Ishikawa (cell line): ENCODE results near the gene LRRK2.

ENCODE experiments used
- CEBPB ChIP-seq: IDR thresholded peaks from 2 replicates; pipeline ENCODE4 v1.6.1; 2012
- CREB1 ChIP-seq: IDR thresholded peaks from 2 replicates; pipeline ENCODE4 v1.6.1; 2012; ENCODE audit warnings: low read depth
- EGR1 ChIP-seq: IDR thresholded peaks from 2 replicates; pipeline ENCODE4 v1.6.1; 2012
- EP300 ChIP-seq: IDR thresholded peaks from 2 replicates; pipeline ENCODE4 v1.6.1; 2012; ENCODE audit warnings: borderline replicate concordance
- FOXM1 ChIP-seq: IDR thresholded peaks from 2 replicates; pipeline ENCODE4 v1.6.1; 2012; ENCODE audit warnings: low read depth, borderline replicate concordance
- NFIC ChIP-seq: IDR thresholded peaks from 2 replicates; pipeline ENCODE4 v1.6.1; 2012
- RAD21 ChIP-seq: IDR thresholded peaks from 2 replicates; pipeline ENCODE4 v1.6.1; 2012; ENCODE audit warnings: low read depth
- REST ChIP-seq: IDR thresholded peaks from 2 replicates; pipeline ENCODE4 v1.6.1; 2012; ENCODE audit warnings: low read depth, mild to moderate bottlenecking
- TAF1 ChIP-seq: IDR thresholded peaks from 2 replicates; pipeline ENCODE4 v1.6.1; 2012; ENCODE audit warnings: low read depth, mild to moderate bottlenecking
- TCF12 ChIP-seq: IDR thresholded peaks from 2 replicates; pipeline ENCODE4 v1.6.1; 2012; ENCODE audit warnings: low read depth
- TEAD4 ChIP-seq: IDR thresholded peaks from 2 replicates; pipeline ENCODE4 v1.6.1; 2012
- YY1 ChIP-seq: IDR thresholded peaks from 2 replicates; pipeline ENCODE4 v1.6.1; 2012; ENCODE audit warnings: low read depth
- ZBTB7A ChIP-seq: IDR thresholded peaks from 2 replicates; pipeline ENCODE4 v1.6.1; 2012; ENCODE audit warnings: low read depth
- TF ChIP-seq, protein P1 (sequence below): IDR thresholded peaks from 2 replicates; pipeline ENCODE4 v1.6.1; 2012
- TF ChIP-seq, protein P2 (sequence below): IDR thresholded peaks from 2 replicates; pipeline ENCODE4 v1.6.1; 2012

The LRRK2 gene

DNA sequence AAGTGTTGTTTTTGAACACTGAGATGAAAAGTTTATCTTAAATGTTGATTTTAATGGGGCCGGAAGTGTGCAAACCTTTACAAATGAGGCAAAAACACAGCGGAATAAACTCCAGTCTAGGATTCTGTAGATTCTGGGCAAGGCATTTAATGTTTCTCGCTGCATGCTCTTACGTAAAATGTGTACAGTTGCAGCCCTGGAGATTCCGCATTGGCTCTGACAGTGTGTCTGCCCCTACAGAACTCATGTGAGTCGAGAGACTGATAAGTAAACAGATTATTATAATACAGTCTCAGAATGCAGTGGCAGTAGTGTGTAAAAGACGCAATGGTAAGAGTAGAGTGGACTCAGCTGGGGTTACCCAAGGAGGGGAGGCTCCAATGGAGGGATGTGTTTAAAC is 33.6 kb downstream of the LRRK2 start:
- TF ChIP-seq TCF12 (no peak), REST (no peak), FOXM1 (no peak), TAF1 (no peak), EGR1 (no peak), TEAD4 (no peak), YY1 (no peak), CEBPB (no peak), CREB1 (no peak), NFIC (no peak), RAD21 (no peak), ZBTB7A (no peak), EP300 (no peak)
- TF ChIP-seq, protein P1, sequence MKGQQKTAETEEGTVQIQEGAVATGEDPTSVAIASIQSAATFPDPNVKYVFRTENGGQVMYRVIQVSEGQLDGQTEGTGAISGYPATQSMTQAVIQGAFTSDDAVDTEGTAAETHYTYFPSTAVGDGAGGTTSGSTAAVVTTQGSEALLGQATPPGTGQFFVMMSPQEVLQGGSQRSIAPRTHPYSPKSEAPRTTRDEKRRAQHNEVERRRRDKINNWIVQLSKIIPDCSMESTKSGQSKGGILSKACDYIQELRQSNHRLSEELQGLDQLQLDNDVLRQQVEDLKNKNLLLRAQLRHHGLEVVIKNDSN, result no peak
- TF ChIP-seq, protein P2, sequence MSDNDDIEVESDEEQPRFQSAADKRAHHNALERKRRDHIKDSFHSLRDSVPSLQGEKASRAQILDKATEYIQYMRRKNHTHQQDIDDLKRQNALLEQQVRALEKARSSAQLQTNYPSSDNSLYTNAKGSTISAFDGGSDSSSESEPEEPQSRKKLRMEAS, result no peak

GRCh38 chr12:40261937-40262336 is 37.1 kb downstream of the LRRK2 start:
- no peak for TF ChIP-seq TAF1
- TF ChIP-seq CEBPB, result no peak
- no peak for TF ChIP-seq ZBTB7A
- TF ChIP-seq EGR1, result no peak
- TF ChIP-seq, protein P2, result no peak
- TF ChIP-seq, protein P1, result no peak

DNA sequence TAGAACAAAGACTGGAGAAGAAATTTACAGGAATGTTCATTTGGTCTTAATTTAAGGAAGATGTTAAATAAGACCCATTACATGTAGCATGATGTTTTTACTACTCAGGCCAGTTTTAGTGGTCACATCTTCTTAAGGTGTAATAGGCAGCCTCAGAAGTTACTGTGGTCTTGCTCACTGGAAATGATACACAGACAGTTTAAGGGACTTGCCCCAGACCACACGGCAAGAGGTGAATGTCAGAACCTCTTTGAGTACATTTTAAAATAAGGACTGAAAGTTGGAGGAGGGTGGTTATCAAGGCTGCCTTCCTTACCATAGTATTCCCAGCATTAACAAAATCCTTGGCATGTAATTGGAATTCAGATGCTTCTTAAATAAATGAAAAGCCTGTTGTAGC is 37.9 kb downstream of the LRRK2 start:
- TF ChIP-seq EGR1, result no peak
- no peak for TF ChIP-seq ZBTB7A
- TF ChIP-seq, protein P1, result no peak
- TF ChIP-seq REST, result no peak
- TF ChIP-seq TEAD4, result no peak
- no peak for TF ChIP-seq TCF12

DNA sequence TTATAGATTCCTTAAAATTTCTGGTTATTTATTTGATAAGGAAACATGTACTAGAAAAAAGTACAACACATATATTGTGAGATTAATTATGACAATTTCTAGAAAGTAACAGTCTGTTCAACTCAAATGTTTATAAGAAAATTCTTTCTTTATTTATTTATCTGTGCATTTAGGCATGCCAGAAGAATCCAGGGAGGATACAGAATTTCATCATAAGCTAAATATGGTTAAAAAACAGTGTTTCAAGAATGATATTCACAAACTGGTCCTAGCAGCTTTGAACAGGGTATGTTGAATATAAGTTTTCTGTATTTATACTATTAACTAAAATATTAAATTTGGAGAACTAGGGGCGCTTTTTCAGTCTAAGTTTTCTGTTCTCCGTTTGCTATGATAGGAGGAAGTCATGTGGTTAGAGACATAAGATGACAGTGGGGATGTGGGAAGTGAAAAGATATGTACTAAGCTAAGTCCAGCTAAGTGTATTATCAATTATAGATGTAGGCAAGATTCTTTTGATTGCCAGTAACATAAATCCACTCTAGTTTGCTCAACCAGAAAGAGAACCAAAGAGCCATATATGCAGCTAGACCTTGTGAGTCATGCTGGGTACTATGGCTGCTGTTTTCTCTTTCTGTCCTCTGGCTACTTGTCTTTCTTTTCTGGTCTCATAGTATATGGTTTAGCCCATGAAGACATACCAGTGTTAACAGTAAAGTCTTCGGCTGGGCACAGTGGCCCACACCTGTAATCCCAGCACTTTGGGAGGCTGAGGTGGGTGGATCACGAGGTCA is 39.0 kb downstream of the LRRK2 start:
- TF ChIP-seq YY1 (no peak), TCF12 (no peak), NFIC (no peak), RAD21 (no peak), CEBPB (no peak)

DNA sequence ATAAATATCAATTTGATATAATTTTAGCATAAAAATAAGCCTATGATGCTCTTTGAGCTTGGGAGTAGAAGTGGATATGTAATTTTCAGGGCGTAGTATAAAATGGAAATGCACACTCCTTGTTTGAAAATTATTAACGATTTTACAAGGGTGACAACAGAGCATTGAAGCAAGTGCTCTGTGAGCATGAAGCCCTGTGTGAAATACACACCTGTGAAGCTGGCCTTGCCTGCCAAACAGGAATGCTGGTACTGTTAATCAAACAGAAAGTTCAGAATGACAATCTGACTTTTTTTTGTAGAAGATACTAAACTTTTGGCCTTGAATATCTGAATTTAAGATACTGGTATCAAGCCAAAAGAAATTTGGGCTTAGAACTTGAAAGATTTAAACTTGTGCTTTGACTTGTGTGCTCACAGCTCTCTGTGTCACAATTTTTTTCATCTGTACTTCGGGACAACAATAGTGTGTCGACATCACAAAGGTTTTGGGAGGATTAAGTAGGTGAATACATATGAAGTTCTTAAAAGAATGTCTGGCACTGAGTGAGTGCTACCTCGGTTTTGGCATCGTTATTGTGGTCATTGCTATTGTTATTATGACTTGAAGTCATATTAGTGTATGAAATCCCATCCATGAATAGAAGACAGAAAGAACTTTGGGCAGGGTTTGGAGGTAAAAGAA is 47.3 kb downstream of the LRRK2 start:
- TF ChIP-seq, protein P2, result no peak
- TF ChIP-seq TCF12, result no peak
- TF ChIP-seq NFIC, result no peak
- no peak for TF ChIP-seq TAF1
- no peak for TF ChIP-seq EGR1
- no peak for TF ChIP-seq FOXM1
